Chondrocyte (in vitro differentiated cells): ENCODE results near the gene SORCS1. TPM values are rescaled to one million over a fixed set of nuclear protein-coding genes. Genes with fewer than 3 reads are reported as not detected.

Source experiments
- DNase-seq: peaks from one replicate; pipeline ENCODE4 v3.0.0; 2021; ENCODE audit warnings: mixed read lengths, low spot score
- H3K27ac Mint-ChIP-seq: one replicate; pipeline ENCODE4 v1.8.0; 2021; ENCODE audit warnings: mild to moderate bottlenecking, moderate library complexity, mixed read lengths; ENCODE audit not compliant: unreplicated experiment
- H3K27me3 Mint-ChIP-seq: 2 replicates; pipeline ENCODE4 v1.8.0; 2021; ENCODE audit warnings: low read depth, mixed read lengths
- H3K36me3 Mint-ChIP-seq: 2 replicates; pipeline ENCODE4 v1.8.0; 2021; ENCODE audit warnings: low read depth, mixed read lengths
- H3K4me1 Mint-ChIP-seq: 2 replicates; pipeline ENCODE4 v1.8.0; 2021; ENCODE audit warnings: low read depth, mild to moderate bottlenecking, mixed read lengths
- H3K4me3 Mint-ChIP-seq: one replicate; pipeline ENCODE4 v1.8.0; 2021; ENCODE audit warnings: mild to moderate bottlenecking, moderate library complexity, mixed read lengths; ENCODE audit not compliant: unreplicated experiment
- H3K9me3 Mint-ChIP-seq: 2 replicates; pipeline ENCODE4 v1.8.0; 2021; ENCODE audit warnings: low read depth, mixed read lengths
- total RNA-seq: library from RNA; stranded (reverse); gene quantifications from 3 replicates; pipeline ENCODE4 v1.2.1, GENCODE V29; 2021
- TF ChIP-seq, protein P1 (sequence below): fragments of 200-600 bp; sonication (generic); IDR thresholded peaks from 2 replicates; pipeline ENCODE4 v1.5.0; 2021; ENCODE audit warnings: antibody characterized with exemption, mild to moderate bottlenecking, moderate library complexity

SORCS1 gene
- total RNA-seq, 1 donor from 2014 or later = not detected

DNA sequence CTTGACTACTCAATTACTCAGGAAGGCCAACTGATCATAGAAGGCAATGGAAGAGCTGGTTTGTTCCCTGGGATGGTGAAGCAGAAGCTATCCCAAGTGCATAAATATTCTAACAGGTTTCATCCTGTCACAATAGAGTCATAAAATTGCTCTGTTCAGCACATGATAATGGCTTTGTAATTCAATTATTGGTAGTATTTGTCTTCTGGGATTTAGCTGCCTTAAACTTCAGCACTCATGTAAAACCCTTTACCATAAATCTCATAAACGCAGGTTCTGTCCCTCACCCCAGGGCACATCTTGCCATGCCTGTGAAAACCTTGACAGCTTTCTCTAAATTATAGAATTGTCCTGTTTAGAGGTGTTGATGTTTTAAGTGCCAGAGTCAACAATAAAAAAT lies 417.6 kb downstream of the SORCS1 start:
- H3K4me3 Mint-ChIP-seq = no peak overlapping the region
- no peaks in the 10 kb centered on the region for H3K36me3 Mint-ChIP-seq
- H3K27me3 Mint-ChIP-seq = no peaks in the 10 kb centered on the region
- H3K9me3 Mint-ChIP-seq = peaks cover 5% of the 10 kb centered on the region
- DNase-seq = no peak
- TF ChIP-seq, protein P1, sequence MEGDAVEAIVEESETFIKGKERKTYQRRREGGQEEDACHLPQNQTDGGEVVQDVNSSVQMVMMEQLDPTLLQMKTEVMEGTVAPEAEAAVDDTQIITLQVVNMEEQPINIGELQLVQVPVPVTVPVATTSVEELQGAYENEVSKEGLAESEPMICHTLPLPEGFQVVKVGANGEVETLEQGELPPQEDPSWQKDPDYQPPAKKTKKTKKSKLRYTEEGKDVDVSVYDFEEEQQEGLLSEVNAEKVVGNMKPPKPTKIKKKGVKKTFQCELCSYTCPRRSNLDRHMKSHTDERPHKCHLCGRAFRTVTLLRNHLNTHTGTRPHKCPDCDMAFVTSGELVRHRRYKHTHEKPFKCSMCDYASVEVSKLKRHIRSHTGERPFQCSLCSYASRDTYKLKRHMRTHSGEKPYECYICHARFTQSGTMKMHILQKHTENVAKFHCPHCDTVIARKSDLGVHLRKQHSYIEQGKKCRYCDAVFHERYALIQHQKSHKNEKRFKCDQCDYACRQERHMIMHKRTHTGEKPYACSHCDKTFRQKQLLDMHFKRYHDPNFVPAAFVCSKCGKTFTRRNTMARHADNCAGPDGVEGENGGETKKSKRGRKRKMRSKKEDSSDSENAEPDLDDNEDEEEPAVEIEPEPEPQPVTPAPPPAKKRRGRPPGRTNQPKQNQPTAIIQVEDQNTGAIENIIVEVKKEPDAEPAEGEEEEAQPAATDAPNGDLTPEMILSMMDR = no peak
- H3K27ac Mint-ChIP-seq = no peak overlapping the region
- no peaks in the 10 kb centered on the region for H3K4me1 Mint-ChIP-seq

DNA sequence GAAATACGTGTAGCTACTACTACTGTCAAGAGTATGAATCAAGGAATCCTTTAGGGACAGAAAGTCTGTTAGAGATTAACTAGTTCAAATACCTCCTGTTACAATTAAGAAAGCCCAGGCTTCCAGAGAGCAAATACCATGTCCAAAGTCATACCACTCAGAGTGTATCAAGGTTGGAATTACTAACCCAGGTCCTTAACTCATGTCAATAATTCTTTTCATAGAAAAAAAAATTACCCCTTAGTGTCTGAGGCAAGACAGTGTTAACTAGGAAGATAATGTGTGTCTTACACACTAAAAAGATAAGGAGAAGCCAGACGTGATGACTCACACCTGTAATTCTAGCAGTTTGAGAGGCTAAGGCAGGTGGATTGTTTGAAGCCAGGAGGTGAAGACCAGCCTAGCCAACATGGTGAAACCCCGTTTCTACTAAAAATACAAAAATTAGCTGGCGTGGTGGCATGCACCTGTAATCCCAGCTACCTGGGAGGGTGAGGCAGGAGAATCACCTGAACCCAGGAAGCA lies 423.4 kb downstream of the SORCS1 start:
- Mint-ChIP-seq H3K27me3 (no peaks in the 10 kb centered on the region), H3K4me1 (no peaks in the 10 kb centered on the region), H3K27ac (no peak overlapping the region), H3K36me3 (no peaks in the 10 kb centered on the region), H3K4me3 (no peak overlapping the region), H3K9me3 (no peaks in the 10 kb centered on the region)
- TF ChIP-seq, protein P1 = no peak
- no peak for DNase-seq

DNA sequence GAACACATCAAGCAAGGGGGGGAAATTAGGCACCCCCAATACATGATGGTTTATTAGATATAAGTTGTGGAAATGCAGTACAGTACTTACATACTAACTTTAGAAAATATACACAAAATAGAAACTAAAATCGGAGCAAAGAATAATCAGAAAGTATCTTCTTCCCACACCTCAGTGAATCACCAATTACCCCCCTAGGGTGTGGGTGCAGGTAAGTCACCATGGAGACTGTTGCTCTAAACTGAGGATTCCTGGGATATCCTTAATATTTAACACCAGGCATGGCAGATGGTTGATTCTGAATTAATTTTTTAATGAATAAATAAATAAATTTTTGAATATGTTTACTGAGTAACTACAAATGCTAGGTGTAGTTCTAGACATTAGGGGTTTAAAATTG lies 424.4 kb downstream of the SORCS1 start:
- Mint-ChIP-seq H3K27me3 (no peaks in the 10 kb centered on the region), H3K9me3 (no peaks in the 10 kb centered on the region), H3K36me3 (no peaks in the 10 kb centered on the region), H3K4me3 (no peak overlapping the region), H3K27ac (no peak overlapping the region), H3K4me1 (no peaks in the 10 kb centered on the region)
- DNase-seq = no peak
- TF ChIP-seq, protein P1 = no peak

DNA sequence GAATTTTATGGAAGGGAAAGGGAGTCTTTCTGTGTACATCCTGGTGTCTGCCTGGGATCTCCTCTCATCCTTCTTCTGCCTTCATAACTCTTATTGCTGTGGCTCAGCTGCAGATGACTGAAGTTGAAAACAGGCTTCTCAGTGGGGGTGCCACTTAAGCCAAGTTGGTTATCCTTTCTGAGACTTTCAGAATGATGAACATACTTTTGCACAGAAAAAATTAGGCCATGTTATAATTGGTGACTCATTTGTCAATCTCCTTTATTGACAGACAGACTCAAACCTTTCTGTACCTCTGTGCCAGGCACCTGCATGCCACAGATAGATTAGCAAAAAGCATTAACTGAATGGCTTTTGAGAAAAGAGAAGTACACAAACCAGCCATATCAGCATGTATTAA lies 430.3 kb downstream of the SORCS1 start:
- DNase-seq = no peak
- Mint-ChIP-seq H3K4me3 (no peak overlapping the region), H3K4me1 (no peaks in the 10 kb centered on the region), H3K36me3 (no peaks in the 10 kb centered on the region), H3K27ac (no peak overlapping the region), H3K27me3 (no peaks in the 10 kb centered on the region), H3K9me3 (no peaks in the 10 kb centered on the region)
- TF ChIP-seq, protein P1 = no peak

DNA sequence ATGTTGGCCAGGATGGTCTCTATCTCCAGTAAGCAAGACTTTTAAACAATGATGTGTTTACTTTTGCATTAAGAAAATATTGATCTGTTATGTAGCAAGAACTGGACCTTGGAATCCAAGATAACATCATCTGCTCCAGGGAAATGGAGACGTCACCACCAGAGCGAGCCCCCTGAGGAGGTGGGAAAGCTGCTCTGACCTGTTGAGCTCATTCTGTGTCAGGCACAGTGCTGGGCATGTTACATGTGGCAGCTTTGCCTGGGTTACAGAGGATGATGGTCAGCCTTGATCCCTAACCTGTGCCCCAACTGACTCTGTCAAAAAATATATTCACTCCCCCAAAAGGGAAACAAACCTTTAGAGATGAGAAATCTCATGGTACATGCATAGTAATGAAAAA lies 436.3 kb downstream of the SORCS1 start:
- no peaks in the 10 kb centered on the region for H3K36me3 Mint-ChIP-seq
- H3K27ac Mint-ChIP-seq = no peak overlapping the region
- TF ChIP-seq, protein P1 = no peak
- DNase-seq = no peak
- H3K4me3 Mint-ChIP-seq = no peak overlapping the region
- no peaks in the 10 kb centered on the region for H3K27me3 Mint-ChIP-seq
- H3K4me1 Mint-ChIP-seq = no peaks in the 10 kb centered on the region
- H3K9me3 Mint-ChIP-seq = no peaks in the 10 kb centered on the region
